OCI-LY7 (cell line): Measurements from ENCODE around the gene VWA7. TPM values are rescaled to one million over a fixed set of nuclear protein-coding genes. Genes with fewer than 3 reads are reported as not detected.
A peak's percentile ranks its signal among the peaks of the same experiment; 100 is the strongest.

Experiments used
- BruUV-seq: library from RNA; stranded (reverse); fragments of 400-500 nt; replicated peaks from 2 replicates; lab custom pipeline; 2021; lab: Mats Ljungman, UMichigan
- CTCF ChIA-PET: fragments of 300-600 bp; sonication (Branson Sonifier 250); formaldehyde crosslinking; loops from one replicate; lab custom pipeline; 2022; ENCODE audit warnings: antibody characterized with exemption; ENCODE audit not compliant: unreplicated experiment; lab: Charles Lee
- POLR2A ChIA-PET: fragments of 300-600 bp; sonication (Branson Sonifier 250); formaldehyde crosslinking; loops from one replicate; lab custom pipeline; 2022; ENCODE audit warnings: antibody characterized with exemption; lab: Charles Lee
- DNase-seq: peaks from one replicate; pipeline ENCODE4 v3.0.0-alpha.2; 2015; ENCODE audit warnings: low spot score
- H2AFZ ChIP-seq: fragments of 200-600 bp; sonication (generic), shearing (Covaris generic); 2 replicates; pipeline ENCODE4 v1.6.1; 2014; ENCODE audit warnings: mild to moderate bottlenecking, antibody characterized with exemption, low read length, moderate library complexity
- H3K27ac ChIP-seq: fragments of 200-600 bp; sonication (generic); 2 replicates; pipeline ENCODE4 v1.5.1; 2014; ENCODE audit warnings: mixed run types, low read depth, mild to moderate bottlenecking, moderate library complexity, low read length, inconsistent platforms; ENCODE audit not compliant: poor library complexity, severe bottlenecking
- H3K36me3 ChIP-seq: fragments of 200-600 bp; sonication (generic); 2 replicates; pipeline ENCODE4 v1.6.1; 2014; ENCODE audit warnings: mild to moderate bottlenecking, antibody characterized with exemption, low read length, moderate library complexity, mixed read lengths; ENCODE audit not compliant: insufficient read depth
- H3K4me1 ChIP-seq: fragments of 200-600 bp; sonication (generic); 2 replicates; pipeline ENCODE4 v1.5.1; 2014; ENCODE audit warnings: mild to moderate bottlenecking, low read length; ENCODE audit not compliant: insufficient read depth, poor library complexity, severe bottlenecking
- H3K4me2 ChIP-seq: fragments of 200-600 bp; sonication (generic); 2 replicates; pipeline ENCODE4 v1.6.1; 2014; ENCODE audit warnings: mild to moderate bottlenecking, low read length
- H3K4me3 ChIP-seq: fragments of 200-600 bp; sonication (generic); 2 replicates; pipeline ENCODE4 v1.5.1; 2014; ENCODE audit warnings: mild to moderate bottlenecking, low read depth, low read length; ENCODE audit not compliant: poor library complexity, severe bottlenecking
- H3K79me2 ChIP-seq: fragments of 200-600 bp; sonication (generic); 2 replicates; pipeline ENCODE4 v1.6.1; 2016; ENCODE audit warnings: low read depth, mild to moderate bottlenecking, low read length, moderate library complexity, mixed read lengths; ENCODE audit not compliant: insufficient read depth
- H3K9me2 ChIP-seq: fragments of 200-600 bp; sonication (generic); 2 replicates; pipeline ENCODE4 v1.6.1; 2016; ENCODE audit warnings: mild to moderate bottlenecking, low read length, mixed read lengths; ENCODE audit not compliant: insufficient read depth
- H3K9me3 ChIP-seq: fragments of 200-600 bp; sonication (generic); 2 replicates; pipeline ENCODE4 v1.6.1; 2014; ENCODE audit warnings: mild to moderate bottlenecking, mixed run types, low read length, mixed read lengths
- H4K20me1 ChIP-seq: fragments of 200-600 bp; sonication (generic); 2 replicates; pipeline ENCODE4 v1.6.1; 2014; ENCODE audit warnings: mild to moderate bottlenecking, antibody characterized with exemption, low read length, moderate library complexity, mixed read lengths; ENCODE audit not compliant: insufficient read depth
- EZH2phosphoT487 ChIP-seq: fragments of 200-600 bp; sonication (generic); IDR thresholded peaks from 2 replicates; pipeline ENCODE4 v1.6.1; 2018; ENCODE audit warnings: low read depth, borderline replicate concordance, mild to moderate bottlenecking, mixed run types, antibody characterized with exemption, low read length, moderate library complexity, mixed read lengths
- intact Hi-C: fragments of 100-400 bp; cut with micrococcal nuclease; formaldehyde crosslinking; loops from one replicate; pipeline ENCODE4 v1.10.0; 2022; ENCODE audit not compliant: unreplicated experiment
- total RNA-seq, 2 experiments: library from RNA; depleted of rRNA in 1 of 2; stranded (reverse); fragments of >200 nt in 1 of 2; shearing (Covaris generic) in 1 of 2; gene quantifications; 2 replicates each; pipeline ENCODE4 v1.2.3, GENCODE V29; 2014 to 2022
- TF ChIP-seq, protein P1 (sequence below): fragments of 200-600 bp; sonication (generic); conservative IDR thresholded peaks from 2 replicates; pipeline ENCODE4 v1.5.1; 2014; ENCODE audit warnings: mild to moderate bottlenecking, antibody characterized with exemption, low read length, moderate library complexity, mixed read lengths

Gene VWA7
- total RNA-seq, 2 experiments from 2014 or later: 2.2 to 6.5 TPM

DNA sequence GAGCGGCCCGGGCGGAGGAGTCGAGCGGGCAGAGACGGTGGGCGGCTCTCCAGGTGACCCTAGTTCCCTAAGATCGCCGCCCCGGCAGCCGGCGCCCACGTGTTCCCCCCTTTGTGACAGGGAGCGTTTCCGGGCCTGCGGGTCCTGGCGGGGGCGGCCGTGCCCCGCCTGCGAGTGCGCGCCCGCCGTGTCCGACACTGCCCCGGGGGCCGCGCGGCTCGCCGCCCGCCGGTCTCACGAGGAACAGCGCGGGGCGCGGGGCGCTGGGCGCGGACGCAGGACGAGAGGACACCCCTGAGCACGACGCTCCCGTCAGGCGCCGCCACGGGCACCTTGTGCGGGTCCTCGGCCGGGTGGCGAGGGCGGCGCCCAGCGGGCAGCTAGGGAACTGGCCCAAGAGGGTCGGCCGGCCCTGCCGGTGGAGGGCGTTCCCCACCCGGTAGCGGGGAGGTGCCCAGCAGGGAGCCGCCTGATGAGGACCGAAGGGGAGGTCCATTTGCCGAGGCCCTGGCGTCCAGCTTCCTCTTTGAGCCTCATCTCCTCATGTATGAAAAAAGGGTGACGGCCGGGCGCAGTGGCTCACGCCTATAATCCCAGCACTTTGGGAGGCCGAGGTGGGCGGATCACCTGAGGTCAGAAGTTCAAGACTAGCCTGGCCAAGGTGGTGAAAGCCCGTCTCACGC, 18.6 kb upstream of the VWA7 start, which contains the start of gene VARS1:
Gene VARS1 (minus strand): TSS at position 137 of the 683 bp plus-strand sequence. CDS start 535 bp downstream, outside the sequence.
- H3K4me1 ChIP-seq: peaks cover 49% of the 10 kb centered on the region

DNA sequence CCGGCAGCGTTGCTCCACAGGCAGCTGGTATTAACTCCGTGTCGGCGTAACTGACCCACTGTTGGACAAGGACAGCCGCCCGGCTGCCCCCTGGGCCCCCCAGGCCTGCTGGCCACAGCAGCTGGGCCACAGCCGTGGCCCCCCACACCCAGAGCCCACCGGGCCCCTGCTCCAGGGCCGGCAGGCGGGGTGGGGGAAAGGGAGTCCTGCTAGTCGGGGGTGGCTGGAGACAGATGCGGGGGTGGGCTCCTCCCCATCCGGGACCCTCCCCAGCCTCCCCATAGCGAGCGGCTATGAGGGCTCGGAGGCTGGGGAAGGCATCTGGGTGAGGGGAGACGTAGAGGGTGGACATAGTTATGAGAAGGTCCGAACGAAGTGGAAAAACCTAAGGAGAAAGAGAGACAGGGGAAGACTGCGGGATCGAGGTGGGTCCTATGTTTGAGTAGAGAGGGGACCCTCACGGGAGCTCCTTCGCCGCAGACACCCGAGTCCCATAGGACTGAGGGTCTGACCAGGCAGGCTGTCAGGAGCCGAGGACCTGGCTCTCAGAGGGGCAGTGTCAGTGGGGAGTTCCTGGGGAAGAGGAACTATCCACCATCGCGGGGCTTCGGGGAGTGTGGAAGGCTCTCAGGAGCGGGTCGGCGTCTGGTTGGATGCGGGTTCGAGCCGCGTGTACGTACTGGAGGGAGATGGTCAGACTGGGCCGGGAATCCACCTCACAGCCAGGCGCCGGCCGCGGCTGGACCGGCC, 17.9 kb upstream of the VWA7 start:
- H3K4me2 ChIP-seq: peak overlapping the region; percentile 90
- no peak for DNase-seq
- peaks cover 51% of the 10 kb centered on the region for H3K36me3 ChIP-seq
- H3K4me3 ChIP-seq: peak overlapping the region; percentile 90
- peak overlapping the region; percentile 20; the same call in 1 of the 2 replicates for H2AFZ ChIP-seq
- intact Hi-C loops: loop anchor here (1.0 to 10.0 kb wide), 3 partner anchors 68 to 250 kb away; partner anchors contain the start of genes ATP6V1G2, DDX39B, NEU1 and NFKBIL1
- TF ChIP-seq, protein P1, sequence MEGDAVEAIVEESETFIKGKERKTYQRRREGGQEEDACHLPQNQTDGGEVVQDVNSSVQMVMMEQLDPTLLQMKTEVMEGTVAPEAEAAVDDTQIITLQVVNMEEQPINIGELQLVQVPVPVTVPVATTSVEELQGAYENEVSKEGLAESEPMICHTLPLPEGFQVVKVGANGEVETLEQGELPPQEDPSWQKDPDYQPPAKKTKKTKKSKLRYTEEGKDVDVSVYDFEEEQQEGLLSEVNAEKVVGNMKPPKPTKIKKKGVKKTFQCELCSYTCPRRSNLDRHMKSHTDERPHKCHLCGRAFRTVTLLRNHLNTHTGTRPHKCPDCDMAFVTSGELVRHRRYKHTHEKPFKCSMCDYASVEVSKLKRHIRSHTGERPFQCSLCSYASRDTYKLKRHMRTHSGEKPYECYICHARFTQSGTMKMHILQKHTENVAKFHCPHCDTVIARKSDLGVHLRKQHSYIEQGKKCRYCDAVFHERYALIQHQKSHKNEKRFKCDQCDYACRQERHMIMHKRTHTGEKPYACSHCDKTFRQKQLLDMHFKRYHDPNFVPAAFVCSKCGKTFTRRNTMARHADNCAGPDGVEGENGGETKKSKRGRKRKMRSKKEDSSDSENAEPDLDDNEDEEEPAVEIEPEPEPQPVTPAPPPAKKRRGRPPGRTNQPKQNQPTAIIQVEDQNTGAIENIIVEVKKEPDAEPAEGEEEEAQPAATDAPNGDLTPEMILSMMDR: no peak
- no peak for TF ChIP-seq EZH2phosphoT487
- no peaks in the 10 kb centered on the region for H3K9me2 ChIP-seq
- H3K4me1 ChIP-seq: peaks cover 56% of the 10 kb centered on the region
- no peaks in the 10 kb centered on the region for H3K9me3 ChIP-seq
- H4K20me1 ChIP-seq: no peaks in the 10 kb centered on the region
- peak overlapping the region; percentile 47 for H3K27ac ChIP-seq
- H3K79me2 ChIP-seq: peaks cover 32% of the 10 kb centered on the region
- ChIA-PET CTCF (no interaction called here), POLR2A (interaction anchor here (0.6 kb wide), 2 partner anchors 35 to 53 kb away, joined by 3 to 6 read pairs; no protein-coding TSS in a partner anchor)
- TSS peak; percentile 72 for BruUV-seq

More for the DNA sequence above, 18.6 kb upstream of the VWA7 start, which contains the start of gene VARS1:
- Histone ChIP-seq H3K9me2 (no peaks in the 10 kb centered on the region), H3K36me3 (peaks cover 44% of the 10 kb centered on the region), H3K4me3 (peak within 1 kb of the TSS; percentile 90), H3K4me2 (peak within 1 kb of the TSS; percentile 90), H3K9me3 (no peaks in the 10 kb centered on the region), H3K79me2 (peaks cover 28% of the 10 kb centered on the region), H2AFZ (peak within 1 kb of the TSS; percentile 50; the same call in 1 of the 2 replicates), H4K20me1 (no peaks in the 10 kb centered on the region), H3K27ac (peak within 1 kb of the TSS; percentile 71)
- peak; percentile 92 for DNase-seq
- TF ChIP-seq, protein P1: peak; percentile 74
- TF ChIP-seq EZH2phosphoT487: no peak
- CTCF ChIA-PET: interaction anchor here (0.9 to 1.2 kb wide), 2 partner anchors 11 to 56 kb away, joined by 3 read pairs; partner anchors contain the start of genes LSM2 and MSH5
- BruUV-seq: no TSS peak
- intact Hi-C loops: loop anchor here (1.0 to 10.0 kb wide), 5 partner anchors 31 to 251 kb away; partner anchors contain the start of genes ATP6V1G2, DDX39B, HSPA1B and NEU1
- POLR2A ChIA-PET: interaction anchor here (0.5 to 1.0 kb wide), 4 partner anchors 9 to 32 kb away, joined by 3 read pairs; partner anchors contain the start of gene HSPA1B
